CD4-positive, alpha-beta T cell treated with Interferon alpha-2 for 1 hour (primary cell): ENCODE results near the gene CHCHD2.
"Not testable (repeated sequence)": the region's sequence is repeated elsewhere in the genome, so short reads cannot be mapped to it uniquely, and the experiment has no call there.

Experiments
- DNase-seq, 2 donors: peaks; one replicate each; pipeline ENCODE4 v3.0.0-alpha.2; 2020 to 2022

Gene CHCHD2

GRCh38 chr7:56106108-56107073 is at the start of gene CHCHD2:
TSS of gene CHCHD2 (minus strand) at chr7:56106476. CDS start at chr7:56106413, 63 bp downstream.
- DNase-seq: peak; percentile 96 to 97

GRCh38 chr7:56131062-56131461 is 24.8 kb upstream of the CHCHD2 start:
- not testable (repeated sequence) for DNase-seq

GRCh38 chr7:56127241-56127975 is 21.1 kb upstream of the CHCHD2 start:
- DNase-seq: no peak

- no peak for DNase-seq
Measured at GRCh38 chr7:56125831-56126230, 19.6 kb upstream of the CHCHD2 start.

- no peak for DNase-seq
Measured at GRCh38 chr7:56124981-56125380, 18.7 kb upstream of the CHCHD2 start.

GRCh38 chr7:56121440-56121839 is 15.2 kb upstream of the CHCHD2 start:
- DNase-seq: no peak

GRCh38 chr7:56115852-56116538 is 9.7 kb upstream of the CHCHD2 start, which contains the start of gene NUPR2:
TSS of gene NUPR2 (minus strand) at chr7:56116417. CDS start at chr7:56116314, 103 bp downstream.
- no peak for DNase-seq

GRCh38 chr7:56112244-56112643 is 6.0 kb upstream of the CHCHD2 start:
- DNase-seq: not testable (repeated sequence)

- no peak for DNase-seq
Measured at GRCh38 chr7:56110611-56111010, 4.3 kb upstream of the CHCHD2 start.

GRCh38 chr7:56107954-56108258 is 1.6 kb upstream of the CHCHD2 start:
- no peak for DNase-seq

- peak; percentile 29 to 59 for DNase-seq
Measured at GRCh38 chr7:56105508-56105907, 768 bp downstream of the CHCHD2 start.

GRCh38 chr7:56104138-56104537 is 2.1 kb downstream of the CHCHD2 start:
- not testable (repeated sequence) for DNase-seq

GRCh38 chr7:56099653-56100052 is 6.6 kb downstream of the CHCHD2 start:
- DNase-seq: no peak

GRCh38 chr7:56098187-56099008 is 7.9 kb downstream of the CHCHD2 start:
- not testable (repeated sequence) for DNase-seq

- DNase-seq: no peak
Measured at GRCh38 chr7:56097700-56098099, 8.6 kb downstream of the CHCHD2 start.

GRCh38 chr7:56092789-56093531 is 13.3 kb downstream of the CHCHD2 start, which contains the start of gene PHKG1:
TSS of gene PHKG1 (minus strand) at chr7:56092952. CDS start at chr7:56088941, 4,011 bp downstream.
- no peak for DNase-seq

- not testable (repeated sequence) for DNase-seq
Measured at GRCh38 chr7:56092388-56092787, 13.9 kb downstream of the CHCHD2 start.

- no peak for DNase-seq
Measured at GRCh38 chr7:56091591-56091990, 14.7 kb downstream of the CHCHD2 start.

- no peak for DNase-seq
Measured at GRCh38 chr7:56087445-56087844, 18.8 kb downstream of the CHCHD2 start.

- no peak for DNase-seq
Measured at GRCh38 chr7:56086761-56087160, 19.5 kb downstream of the CHCHD2 start.

- no peak for DNase-seq
Measured at GRCh38 chr7:56083150-56083785, 23.0 kb downstream of the CHCHD2 start.
